Neural cell (in vitro differentiated cells): ENCODE measurements around the gene GRID1. TPM values are rescaled to one million over a fixed set of nuclear protein-coding genes. Genes with fewer than 3 reads are reported as not detected.

Experiments used
- H2AFZ ChIP-seq: fragments of 200-600, 300-800 bp; sonication (generic), shearing (Covaris generic); 2 replicates; pipeline ENCODE4 v1.6.0; 2014; ENCODE audit warnings: low read depth, mild to moderate bottlenecking, antibody characterized with exemption, low read length, moderate library complexity
- H3F3A ChIP-seq: fragments of 200-600 bp; shearing (Covaris generic); 2 replicates; pipeline ENCODE4 v1.6.1; 2016; ENCODE audit warnings: mild to moderate bottlenecking, moderate library complexity, mixed read lengths, antibody characterized with exemption, low read length; ENCODE audit not compliant: insufficient read depth, poor library complexity, severe bottlenecking
- H3K27ac ChIP-seq: fragments of 200-600, 300-800 bp; sonication (generic), shearing (Covaris generic); 2 replicates; pipeline ENCODE4 v1.5.1; 2014; ENCODE audit warnings: mild to moderate bottlenecking, low read length, moderate library complexity
- H3K27me3 ChIP-seq: fragments of 300-800, 200-600 bp; sonication (generic), shearing (Covaris generic); 2 replicates; pipeline ENCODE4 v1.6.0; 2014; ENCODE audit warnings: mild to moderate bottlenecking, low read depth, low read length, moderate library complexity; ENCODE audit not compliant: insufficient read depth
- H3K36me3 ChIP-seq: fragments of 300-800, 200-600 bp; sonication (generic), shearing (Covaris generic); 2 replicates; pipeline ENCODE4 v1.5.1; 2014; ENCODE audit warnings: mild to moderate bottlenecking, antibody characterized with exemption, low read length, moderate library complexity; ENCODE audit not compliant: insufficient read depth
- H3K4me2 ChIP-seq: fragments of 300-800, 200-600 bp; sonication (generic), shearing (Covaris generic); 2 replicates; pipeline ENCODE4 v1.6.0; 2014; ENCODE audit warnings: mild to moderate bottlenecking, low read length
- H3K4me3 ChIP-seq: fragments of 300-800, 200-600 bp; sonication (generic), shearing (Covaris generic); 2 replicates; pipeline ENCODE4 v1.5.1; 2014; ENCODE audit warnings: mild to moderate bottlenecking, low read length, moderate library complexity
- H3K79me2 ChIP-seq: fragments of 200-600 bp; shearing (Covaris generic); replicated peaks from 2 replicates; pipeline ENCODE4 v1.6.0; 2014; ENCODE audit warnings: mild to moderate bottlenecking, low read length, moderate library complexity; ENCODE audit not compliant: insufficient read depth
- H3K9ac ChIP-seq: fragments of 300-800, 200-600 bp; sonication (generic), shearing (Covaris generic); 2 replicates; pipeline ENCODE4 v1.6.1; 2016; ENCODE audit warnings: mild to moderate bottlenecking, low read length, mixed read lengths
- H3K9me2 ChIP-seq: fragments of 200-600 bp; shearing (Covaris generic); 2 replicates; pipeline ENCODE4 v1.6.1; 2016; ENCODE audit warnings: mild to moderate bottlenecking, low read length, mixed read lengths; ENCODE audit not compliant: insufficient read depth
- H3K9me3 ChIP-seq: fragments of 200-600, 300-800 bp; sonication (generic), shearing (Covaris generic); 2 replicates; pipeline ENCODE4 v1.6.1; 2016; ENCODE audit warnings: mild to moderate bottlenecking, mixed run types, low read length, moderate library complexity, mixed read lengths
- H4K20me1 ChIP-seq: fragments of 200-600 bp; shearing (Covaris generic); 2 replicates; pipeline ENCODE4 v1.6.1; 2016; ENCODE audit warnings: mild to moderate bottlenecking, mixed run types; ENCODE audit not compliant: insufficient read depth
- CTCF ChIP-seq: fragments of 450-650 bp; IDR thresholded peaks from 2 replicates; pipeline ENCODE4 v1.5.1; 2014; ENCODE audit warnings: antibody characterized with exemption, mild to moderate bottlenecking, moderate library complexity; ENCODE audit not compliant: poor library complexity, severe bottlenecking
- EP300 ChIP-seq: fragments of 450-650 bp; conservative IDR thresholded peaks from 2 replicates; pipeline ENCODE4 v1.6.1; 2014; ENCODE audit warnings: antibody characterized with exemption, mild to moderate bottlenecking, moderate library complexity; ENCODE audit not compliant: poor library complexity, severe bottlenecking
- EZH2 ChIP-seq: fragments of 200-600, 300-800 bp; shearing (Covaris generic), sonication (generic); IDR thresholded peaks from 2 replicates; pipeline ENCODE4 v1.6.1; 2014; ENCODE audit warnings: antibody characterized with exemption, low read length, borderline replicate concordance, mild to moderate bottlenecking; ENCODE audit not compliant: insufficient read depth, poor library complexity, severe bottlenecking
- MXI1 ChIP-seq: fragments of 450-650 bp; conservative IDR thresholded peaks from 2 replicates; pipeline ENCODE4 v1.6.1; 2014; ENCODE audit warnings: antibody characterized with exemption, mild to moderate bottlenecking; ENCODE audit not compliant: poor library complexity, severe bottlenecking
- POLR2AphosphoS5 ChIP-seq: IDR thresholded peaks from 2 replicates; pipeline ENCODE4 v1.6.1; 2012
- RAD21 ChIP-seq: fragments of 450-650 bp; conservative IDR thresholded peaks from 2 replicates; pipeline ENCODE4 v1.6.1; 2014; ENCODE audit warnings: antibody characterized with exemption, mild to moderate bottlenecking, moderate library complexity
- REST ChIP-seq: IDR thresholded peaks from 2 replicates; pipeline ENCODE4 v1.6.1; 2012; ENCODE audit warnings: borderline replicate concordance
- SMC3 ChIP-seq: fragments of 450-650 bp; conservative IDR thresholded peaks from 2 replicates; pipeline ENCODE4 v1.6.1; 2014; ENCODE audit warnings: antibody characterized with exemption, mild to moderate bottlenecking, moderate library complexity; ENCODE audit not compliant: poor library complexity
- TAF1 ChIP-seq: IDR thresholded peaks from 2 replicates; pipeline ENCODE4 v1.6.1; 2012; ENCODE audit warnings: low read depth
- polyA plus RNA-seq: library from polyadenylated mRNA; depleted of rRNA; stranded (reverse); fragments of >200 nt; gene quantifications from 2 replicates; pipeline ENCODE4 v1.2.3, GENCODE V29; 2014

Gene GRID1
- polyA plus RNA-seq, 1 donor from 2014 or later = 7.3 TPM

GRCh38 chr10:85645053-85645452 lies 721.5 kb downstream of the GRID1 start:
- Histone ChIP-seq H3F3A (no peaks in the 10 kb centered on the region), H3K9me3 (no peaks in the 10 kb centered on the region), H3K27ac (no peak overlapping the region), H3K9me2 (no peaks in the 10 kb centered on the region), H3K4me3 (no peak overlapping the region), H3K4me2 (no peak overlapping the region), H3K27me3 (no peaks in the 10 kb centered on the region), H3K36me3 (no peaks in the 10 kb centered on the region), H3K9ac (no peak overlapping the region), H3K79me2 (no peaks in the 10 kb centered on the region), H4K20me1 (no peaks in the 10 kb centered on the region), H2AFZ (no peak overlapping the region)
- no peak for TF ChIP-seq CTCF
- no peak for TF ChIP-seq EZH2
- TF ChIP-seq REST = no peak
- TF ChIP-seq SMC3 = no peak

GRCh38 chr10:85643845-85644525 lies 722.6 kb downstream of the GRID1 start:
- no peak overlapping the region for H3K27ac ChIP-seq
- H3K9ac ChIP-seq = no peak overlapping the region
- H3K9me2 ChIP-seq = no peaks in the 10 kb centered on the region
- no peaks in the 10 kb centered on the region for H3K79me2 ChIP-seq
- no peaks in the 10 kb centered on the region for H3K36me3 ChIP-seq
- no peaks in the 10 kb centered on the region for H3K27me3 ChIP-seq
- H3K4me2 ChIP-seq = no peak overlapping the region
- no peaks in the 10 kb centered on the region for H3K9me3 ChIP-seq
- H4K20me1 ChIP-seq = no peaks in the 10 kb centered on the region
- TF ChIP-seq EP300 = no peak
- no peak for TF ChIP-seq RAD21
- no peak for TF ChIP-seq MXI1
- no peak for TF ChIP-seq TAF1
- no peak for TF ChIP-seq CTCF
- no peak for TF ChIP-seq SMC3
- TF ChIP-seq REST = no peak
- no peak for TF ChIP-seq POLR2AphosphoS5
- no peak for TF ChIP-seq EZH2
- no peaks in the 10 kb centered on the region for H3F3A ChIP-seq
- H3K4me3 ChIP-seq = no peak overlapping the region
- no peak overlapping the region for H2AFZ ChIP-seq
